Activated CD4-positive, alpha-beta T cell treated with anti-CD3 and anti-CD28 coated beads for 36 hours (primary cell): ENCODE measurements around the gene MTARC2. TPM values are rescaled to one million over a fixed set of nuclear protein-coding genes. Genes with fewer than 3 reads are reported as not detected.

Source experiments
- ATAC-seq: fragments of 200-7000 bp; cut with Tn5 transposase; one replicate; pipeline ENCODE4 v1.10.0; 2021; ENCODE audit warnings: mild to moderate bottlenecking, moderate library complexity
- CTCF ChIA-PET: fragments of 350-600 bp; sonication (Branson Sonifier 250); formaldehyde crosslinking; loops from one replicate; lab custom pipeline; 2021; ENCODE audit warnings: antibody characterized with exemption; lab: Charles Lee
- POLR2A ChIA-PET: fragments of 350-600 bp; sonication (Branson Sonifier 250); formaldehyde crosslinking; loops from one replicate; lab custom pipeline; 2021; ENCODE audit warnings: antibody characterized with exemption, inconsistent platforms; lab: Charles Lee
- DNase-seq: peaks from one replicate; pipeline ENCODE4 v3.0.0-alpha.2; 2020
- H3K27ac Mint-ChIP-seq: one replicate; pipeline ENCODE4 v1.8.0; 2021; ENCODE audit warnings: mixed read lengths
- H3K27me3 Mint-ChIP-seq: one replicate; pipeline ENCODE4 v1.8.0; 2021; ENCODE audit warnings: mixed read lengths
- H3K36me3 Mint-ChIP-seq: one replicate; pipeline ENCODE4 v1.8.0; 2021; ENCODE audit warnings: low read depth, mixed read lengths
- H3K4me1 Mint-ChIP-seq: one replicate; pipeline ENCODE4 v1.8.0; 2021; ENCODE audit warnings: mixed read lengths
- H3K4me3 Mint-ChIP-seq: one replicate; pipeline ENCODE4 v1.8.0; 2021; ENCODE audit warnings: mild to moderate bottlenecking, moderate library complexity, mixed read lengths
- H3K9me3 Mint-ChIP-seq: one replicate; pipeline ENCODE4 v1.8.0; 2021; ENCODE audit warnings: low read depth, mixed read lengths
- intact Hi-C, 2 experiments: fragments of 100-400 bp; cut with DNase I in 1 of 2; cut with micrococcal nuclease in 1 of 2; formaldehyde crosslinking; loops; one replicate each; pipeline versions ENCODE4 v1.14.2 to v1.15.1; 2022 to 2024; cut with DNase I, micrococcal nuclease
- total RNA-seq, 2 experiments: library from RNA; stranded (reverse); gene quantifications; one replicate each; pipeline ENCODE4 v1.2.3, GENCODE V29; 2021

Gene MTARC2
- total RNA-seq, 2 experiments from 2014 or later, result not detected

- no peaks in the 10 kb centered on the region for H3K36me3 Mint-ChIP-seq
- CTCF ChIA-PET, result no interaction called here
- no peak overlapping the region for H3K4me3 Mint-ChIP-seq
- no peaks in the 10 kb centered on the region for H3K4me1 Mint-ChIP-seq
- no peaks in the 10 kb centered on the region for H3K9me3 Mint-ChIP-seq
- intact Hi-C loops, result no loop called here
- ATAC-seq (no peak), DNase-seq (no peak)
- POLR2A ChIA-PET, result no interaction called here
- peaks cover 4% of the 10 kb centered on the region for H3K27me3 Mint-ChIP-seq
- no peak overlapping the region for H3K27ac Mint-ChIP-seq
Measured at GRCh38 chr1:220770245-220770913, 22.3 kb downstream of the MTARC2 start.

- intact Hi-C loops, result no loop called here
- Mint-ChIP-seq H3K4me3 (no peak overlapping the region), H3K9me3 (no peaks in the 10 kb centered on the region), H3K27ac (no peak overlapping the region), H3K36me3 (no peaks in the 10 kb centered on the region), H3K4me1 (no peaks in the 10 kb centered on the region), H3K27me3 (peaks cover 13% of the 10 kb centered on the region)
- ATAC-seq (no peak), DNase-seq (no peak)
- ChIA-PET POLR2A (no interaction called here), CTCF (interaction anchor here (0.6 to 1.6 kb wide), 3 partner anchors 9 to 505 kb away, joined by 3 to 5 read pairs (median 4); no protein-coding TSS in a partner anchor)
Measured at GRCh38 chr1:220772846-220773245, 24.7 kb downstream of the MTARC2 start.

GRCh38 chr1:220775240-220775853 is 27.2 kb downstream of the MTARC2 start:
- POLR2A ChIA-PET, result no interaction called here

GRCh38 chr1:220776254-220776653 is 28.1 kb downstream of the MTARC2 start:
- Mint-ChIP-seq H3K27me3 (peaks cover 8% of the 10 kb centered on the region), H3K9me3 (no peaks in the 10 kb centered on the region), H3K4me1 (no peaks in the 10 kb centered on the region), H3K36me3 (no peaks in the 10 kb centered on the region), H3K4me3 (no peak overlapping the region), H3K27ac (no peak overlapping the region)
- intact Hi-C loops, result loop anchor here (1.0 to 5.0 kb wide), 8 partner anchors 85 to 939 kb away; partner anchors contain the start of gene C1orf115 (in 2 of the 2)
- POLR2A ChIA-PET, result no interaction called here
- ATAC-seq (no peak), DNase-seq (no peak)
- CTCF ChIA-PET, result interaction anchor here (0.6 to 3.3 kb wide), 9 partner anchors 9 to 1948 kb away, joined by 3 to 14 read pairs (median 4); partner anchors contain the start of gene MTARC1

More at GRCh38 chr1:220775240-220775853, 27.2 kb downstream of the MTARC2 start:
- intact Hi-C loops, result loop anchor here in 1 of 2 experiments (5.0 kb wide), 2 partner anchors 493 to 938 kb away; no protein-coding TSS in a partner anchor
- CTCF ChIA-PET, result interaction anchor here (0.6 to 3.3 kb wide), 10 partner anchors 10 to 784 kb away, joined by 3 to 14 read pairs (median 4); partner anchors contain the start of gene MTARC1
- no peaks in the 10 kb centered on the region for H3K36me3 Mint-ChIP-seq
- ATAC-seq, result no peak
- no peaks in the 10 kb centered on the region for H3K9me3 Mint-ChIP-seq
- no peak overlapping the region for H3K4me3 Mint-ChIP-seq
- peak; percentile 64 for DNase-seq
- no peak overlapping the region for H3K27ac Mint-ChIP-seq
- H3K27me3 Mint-ChIP-seq, result peaks cover 8% of the 10 kb centered on the region
- H3K4me1 Mint-ChIP-seq, result no peaks in the 10 kb centered on the region

- DNase-seq (peak; percentile 87), ATAC-seq (peak; percentile 87)
- H3K4me3 Mint-ChIP-seq, result no peak overlapping the region
- ChIA-PET POLR2A (no interaction called here), CTCF (interaction anchor here (0.6 to 3.3 kb wide), 7 partner anchors 9 to 1948 kb away, joined by 3 to 14 read pairs (median 4); partner anchors contain the start of gene MTARC1)
- no peaks in the 10 kb centered on the region for H3K36me3 Mint-ChIP-seq
- H3K27me3 Mint-ChIP-seq, result peaks cover 11% of the 10 kb centered on the region
- no peaks in the 10 kb centered on the region for H3K4me1 Mint-ChIP-seq
- intact Hi-C loops, result loop anchor here (1.0 to 5.0 kb wide), 8 partner anchors 86 to 940 kb away; partner anchors contain the start of gene C1orf115 (in 2 of the 2)
- no peak overlapping the region for H3K27ac Mint-ChIP-seq
- H3K9me3 Mint-ChIP-seq, result no peaks in the 10 kb centered on the region
Measured at GRCh38 chr1:220776720-220777326, 28.7 kb downstream of the MTARC2 start.

- Mint-ChIP-seq H3K36me3 (no peaks in the 10 kb centered on the region), H3K27me3 (peaks cover 39% of the 10 kb centered on the region), H3K4me3 (no peak overlapping the region), H3K27ac (no peak overlapping the region), H3K4me1 (no peaks in the 10 kb centered on the region), H3K9me3 (no peaks in the 10 kb centered on the region)
- POLR2A ChIA-PET, result no interaction called here
- ATAC-seq (no peak), DNase-seq (no peak)
- CTCF ChIA-PET, result interaction anchor here (1.0 to 4.2 kb wide), 2 partner anchors 7 to 9 kb away, joined by 3 to 14 read pairs; no protein-coding TSS in a partner anchor
- intact Hi-C loops, result no loop called here
Measured at GRCh38 chr1:220783453-220783852, 35.3 kb downstream of the MTARC2 start.

GRCh38 chr1:220784751-220785150 is 36.6 kb downstream of the MTARC2 start:
- intact Hi-C loops, result no loop called here

GRCh38 chr1:220785166-220786056 is 37.3 kb downstream of the MTARC2 start:
- intact Hi-C loops, result no loop called here
- DNase-seq, result no peak
- Mint-ChIP-seq H3K36me3 (no peaks in the 10 kb centered on the region), H3K4me1 (no peaks in the 10 kb centered on the region), H3K9me3 (no peaks in the 10 kb centered on the region), H3K27ac (no peak overlapping the region), H3K4me3 (no peak overlapping the region), H3K27me3 (peaks cover 39% of the 10 kb centered on the region)
- ChIA-PET POLR2A (no interaction called here), CTCF (interaction anchor here (1.0 to 4.2 kb wide), 2 partner anchors 9 to 25 kb away, joined by 4 to 14 read pairs; no protein-coding TSS in a partner anchor)
- ATAC-seq, result no peak

More at GRCh38 chr1:220784751-220785150, 36.6 kb downstream of the MTARC2 start:
- DNase-seq (no peak), ATAC-seq (no peak)
- Mint-ChIP-seq H3K27me3 (peaks cover 39% of the 10 kb centered on the region), H3K4me3 (no peak overlapping the region), H3K4me1 (no peaks in the 10 kb centered on the region), H3K9me3 (no peaks in the 10 kb centered on the region), H3K27ac (no peak overlapping the region), H3K36me3 (no peaks in the 10 kb centered on the region)
- POLR2A ChIA-PET, result no interaction called here
- CTCF ChIA-PET, result interaction anchor here (4.2 kb wide), 1 partner anchor 8 kb away, joined by 14 read pairs; no protein-coding TSS in a partner anchor

- ChIA-PET CTCF (interaction anchor here (1.0 to 4.2 kb wide), 2 partner anchors 10 to 25 kb away, joined by 4 to 14 read pairs; no protein-coding TSS in a partner anchor), POLR2A (no interaction called here)
- intact Hi-C loops, result no loop called here
- peaks cover 39% of the 10 kb centered on the region for H3K27me3 Mint-ChIP-seq
- no peak overlapping the region for H3K4me3 Mint-ChIP-seq
- no peaks in the 10 kb centered on the region for H3K36me3 Mint-ChIP-seq
- DNase-seq, result peak; percentile 9
- ATAC-seq, result no peak
- no peak overlapping the region for H3K27ac Mint-ChIP-seq
- no peaks in the 10 kb centered on the region for H3K4me1 Mint-ChIP-seq
- H3K9me3 Mint-ChIP-seq, result no peaks in the 10 kb centered on the region
Measured at GRCh38 chr1:220786057-220786336, 37.9 kb downstream of the MTARC2 start.

- no peak within 1 kb of the TSS for H3K27ac Mint-ChIP-seq
- ChIA-PET CTCF (interaction anchor here (1.0 to 4.2 kb wide), 3 partner anchors 10 to 24 kb away, joined by 3 to 14 read pairs (median 4); no protein-coding TSS in a partner anchor), POLR2A (no interaction called here)
- DNase-seq (peak; percentile 13), ATAC-seq (peak; percentile 64)
- no peaks in the 10 kb centered on the region for H3K4me1 Mint-ChIP-seq
- no peaks in the 10 kb centered on the region for H3K36me3 Mint-ChIP-seq
- intact Hi-C loops, result no loop called here
- H3K9me3 Mint-ChIP-seq, result no peaks in the 10 kb centered on the region
- H3K27me3 Mint-ChIP-seq, result peaks cover 41% of the 10 kb centered on the region
- H3K4me3 Mint-ChIP-seq, result no peak within 1 kb of the TSS
Measured at GRCh38 chr1:220786337-220787068, 38.4 kb downstream of the MTARC2 start, which contains the start of gene MTARC1. Gene MTARC1 (plus strand): TSS chr1:220786913. CDS start chr1:220786945, 32 bp downstream.
